Measurements from ENCODE around the gene THEM5.
A peak's percentile ranks its signal among the peaks of the same experiment; 100 is the strongest.
"Not testable (repeated sequence)": the region's sequence is repeated elsewhere in the genome, so short reads cannot be mapped to it uniquely, and the experiment has no call there.

THEM5 gene

DNA sequence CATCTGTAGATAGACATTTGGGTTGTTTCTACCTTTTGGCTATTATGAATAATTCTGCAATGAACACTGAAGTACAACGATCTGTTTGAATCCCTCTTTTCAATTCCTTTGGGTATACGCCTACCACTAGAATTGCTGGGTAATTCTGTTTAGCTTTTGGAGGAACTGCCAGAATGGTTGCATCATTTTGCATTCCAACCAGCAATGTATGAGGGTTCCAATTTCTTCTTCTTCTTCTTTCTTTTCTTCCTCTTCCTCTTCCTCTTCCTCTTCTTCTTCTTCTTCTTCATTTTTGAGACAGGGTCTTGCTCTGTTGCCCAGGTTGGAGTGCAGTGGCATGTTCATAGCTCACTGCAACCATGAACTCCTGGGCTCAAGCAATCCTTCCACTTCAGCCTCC is 13.8 kb upstream of the THEM5 start:
- no peak for DNase-seq

DNA sequence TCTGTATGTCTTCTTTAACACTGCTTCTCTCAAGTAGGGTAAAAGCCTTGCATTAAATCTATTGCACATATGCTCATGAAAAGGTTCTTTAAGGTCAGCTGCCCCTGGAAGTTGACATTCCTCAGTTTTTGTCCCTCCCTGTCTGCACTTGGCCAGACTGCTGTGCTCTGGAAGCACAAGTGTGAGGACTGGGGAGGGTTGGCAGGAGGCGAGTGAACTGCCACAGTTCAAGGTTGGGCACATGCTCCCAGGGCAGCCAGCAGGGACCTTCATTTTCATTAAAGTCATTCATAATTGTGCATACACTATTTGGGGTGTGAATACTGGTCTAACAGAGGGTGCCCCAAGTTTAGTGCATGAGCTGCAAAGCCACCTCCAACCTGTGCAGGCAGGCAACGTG is 10.9 kb upstream of the THEM5 start:
- DNase-seq = no peak

DNA sequence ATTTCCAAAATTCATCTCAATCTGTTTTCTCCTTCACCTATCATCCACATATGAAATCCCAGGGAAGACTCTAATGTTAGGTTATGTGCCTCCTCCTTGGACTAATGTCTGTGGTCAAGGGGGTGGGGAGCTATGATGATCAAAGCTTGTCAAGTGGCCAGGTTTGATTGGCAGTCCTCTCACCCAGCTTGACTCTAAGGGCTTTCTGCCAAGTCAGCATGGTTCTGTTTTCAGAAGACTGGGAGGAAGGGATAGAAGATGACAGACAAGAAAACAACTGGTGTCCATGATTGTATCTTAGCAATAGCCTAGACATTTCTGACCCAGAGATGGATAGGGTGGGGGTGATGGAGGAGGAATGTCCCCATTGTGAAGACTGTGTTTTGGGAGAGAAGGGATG is 9.1 kb upstream of the THEM5 start:
- no peak for DNase-seq

DNA sequence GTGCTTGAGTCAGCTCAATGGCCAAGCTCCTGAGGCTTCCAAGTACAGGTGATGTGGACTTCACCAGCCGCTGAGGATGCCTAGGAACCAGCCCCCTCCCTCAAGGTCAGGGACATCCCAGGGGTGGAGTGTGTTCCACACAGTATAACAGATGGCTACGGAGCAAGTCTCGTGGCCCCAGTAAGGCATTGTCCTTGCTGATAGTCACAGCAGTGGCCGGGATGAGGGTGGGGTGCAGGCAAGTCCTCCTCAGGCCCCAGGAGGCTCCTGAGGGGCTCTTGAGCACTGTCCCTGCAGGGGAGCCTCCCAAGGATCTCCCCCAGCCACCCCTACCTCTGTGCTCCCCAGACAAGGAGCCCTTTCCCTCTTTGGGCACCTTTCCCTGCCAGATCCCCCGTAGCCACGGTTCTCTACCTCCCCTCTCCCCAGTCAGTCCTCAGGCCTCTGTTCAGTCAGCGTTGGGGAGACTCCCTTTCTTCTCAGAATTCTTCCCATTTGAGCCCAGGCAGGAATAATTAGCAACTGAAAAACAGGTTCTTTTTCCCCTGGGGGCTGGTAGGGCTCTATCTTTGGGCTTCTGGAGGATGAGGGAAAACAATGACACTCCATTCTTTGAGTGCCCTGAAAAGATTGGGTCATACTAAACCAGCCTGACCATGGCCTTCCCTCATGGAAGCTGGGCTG is 7.1 kb upstream of the THEM5 start:
- DNase-seq = no peak

DNA sequence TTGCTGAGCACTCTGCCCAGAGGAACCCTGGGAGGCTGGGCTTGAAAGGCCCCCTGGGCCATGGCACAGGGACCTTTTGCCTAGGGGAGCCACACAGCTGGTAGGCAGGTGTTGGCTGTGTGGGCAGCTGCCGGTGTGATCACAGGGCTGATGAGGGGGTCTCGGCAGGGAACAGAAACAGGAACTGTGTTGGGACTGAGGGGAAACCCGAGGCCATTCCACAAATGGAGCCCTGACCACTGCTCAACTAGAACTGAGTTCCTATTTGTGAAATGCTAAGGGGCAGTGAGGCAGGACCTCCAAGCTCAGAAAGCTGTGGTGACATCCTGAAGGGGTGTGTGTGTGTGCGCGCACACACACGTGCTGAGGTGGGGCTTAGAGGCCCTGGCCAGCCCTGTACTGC is 6.4 kb upstream of the THEM5 start:
- no peak for DNase-seq

DNA sequence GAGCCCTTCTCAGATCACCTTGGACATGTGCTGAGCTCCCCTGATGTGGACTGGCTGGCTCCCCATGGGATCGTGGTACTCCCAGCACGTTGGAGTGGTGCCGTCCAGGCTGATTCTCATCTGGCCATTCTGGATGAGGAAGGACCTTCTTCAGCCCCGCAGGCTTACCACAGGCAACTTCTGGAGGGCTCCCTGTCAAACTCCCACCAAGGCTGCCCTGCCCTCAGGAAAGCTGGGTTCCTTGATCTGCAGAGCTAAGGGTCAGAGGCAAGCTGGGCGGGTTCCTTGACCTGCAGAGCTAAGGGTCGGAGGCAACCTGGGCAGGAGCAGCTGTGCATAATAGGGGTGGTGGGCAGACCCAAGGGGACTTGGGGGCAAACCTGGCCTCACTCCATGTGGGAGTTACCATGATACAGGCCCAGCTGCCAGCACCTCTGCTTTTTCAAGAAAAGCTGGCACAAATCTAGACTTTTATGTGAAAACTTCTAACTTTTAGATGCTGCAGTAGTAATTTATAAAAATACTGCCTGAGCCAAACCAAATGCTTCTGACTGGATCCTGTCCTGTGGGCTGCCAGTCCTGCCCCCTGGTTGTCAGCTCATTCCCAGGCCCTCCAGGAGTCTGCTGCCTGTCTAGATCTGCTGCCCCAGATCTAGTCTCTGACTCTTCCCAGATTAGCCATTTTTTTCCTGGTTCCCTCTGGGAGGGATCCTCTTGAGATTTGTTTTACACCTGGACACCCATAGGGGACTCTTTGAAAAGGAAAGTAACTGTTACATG is 5.6 kb upstream of the THEM5 start:
- DNase-seq = no peak

DNA sequence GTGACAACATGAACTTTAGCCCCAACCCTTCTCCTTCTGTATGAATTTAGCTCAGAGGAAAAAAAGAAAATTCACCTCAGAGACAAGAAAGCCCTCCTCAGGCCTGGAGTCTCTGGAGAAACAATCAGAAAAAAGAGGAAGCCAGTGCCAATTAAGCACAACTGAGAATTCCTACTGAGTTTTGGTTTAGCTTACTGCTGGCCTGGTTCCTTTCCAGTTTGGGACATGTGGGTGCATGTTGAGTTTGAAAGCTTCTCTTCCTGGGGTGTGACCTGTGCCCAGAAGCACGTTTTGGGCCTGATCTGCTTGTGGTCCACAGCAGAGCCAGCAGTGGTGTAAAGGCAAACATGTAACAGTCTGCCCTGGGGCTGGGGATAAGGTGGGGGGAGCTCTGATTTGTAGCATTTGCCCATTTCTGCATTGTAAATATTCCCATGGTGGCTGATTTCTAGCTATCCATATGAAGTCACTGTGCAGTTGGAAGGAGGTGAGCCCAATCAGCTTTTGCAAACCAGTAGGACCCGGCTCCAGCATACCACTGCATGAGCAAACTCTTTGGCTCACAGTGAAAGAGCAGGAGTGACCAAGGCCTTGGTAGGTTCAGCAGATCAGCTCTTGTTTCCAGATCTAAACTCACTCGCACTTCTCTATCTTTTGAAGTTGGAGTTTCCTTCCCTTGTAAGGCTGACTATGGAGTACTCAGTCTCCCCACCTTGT is 4.7 kb upstream of the THEM5 start:
- DNase-seq = no peak

DNA sequence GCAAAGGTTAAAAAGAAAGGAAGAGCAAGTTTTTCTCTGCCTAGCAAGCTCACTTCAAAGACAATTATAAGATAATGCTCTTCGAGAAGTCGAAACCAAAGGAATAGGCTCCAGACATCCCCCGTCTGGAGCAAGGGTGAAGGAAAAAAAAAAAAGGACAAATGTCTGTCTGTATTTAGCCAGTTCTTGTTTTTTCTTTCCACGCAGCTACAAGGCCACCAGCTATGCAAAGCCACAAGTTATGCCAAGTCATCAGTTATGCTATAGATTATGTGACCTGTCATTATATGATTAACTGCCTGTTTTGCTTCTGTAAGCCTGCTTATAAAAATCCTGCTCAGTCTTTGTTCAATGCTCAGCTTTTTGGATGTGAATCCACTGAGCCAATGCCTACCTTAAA is 2.4 kb upstream of the THEM5 start:
- DNase-seq = no peak

DNA sequence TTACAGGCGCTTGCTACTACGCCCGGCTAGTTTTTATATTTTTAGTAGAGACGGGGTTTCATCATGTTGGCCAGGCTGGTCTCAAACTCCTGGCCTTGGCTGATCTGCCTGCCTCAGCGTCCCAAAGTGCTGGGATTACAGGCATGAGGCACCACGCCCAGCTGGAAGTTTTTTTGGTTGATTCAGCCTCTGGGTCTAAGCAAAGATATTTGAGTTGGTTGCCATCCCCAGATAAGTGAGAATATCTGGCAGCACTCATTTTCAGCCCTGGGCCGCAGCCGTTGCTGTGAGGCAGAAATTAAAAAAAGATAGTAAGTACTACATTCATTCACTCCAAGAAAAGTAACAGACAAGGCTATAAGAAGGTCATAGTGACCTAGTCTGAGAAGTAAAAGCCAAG is 2.0 kb upstream of the THEM5 start:
- not testable (repeated sequence) for DNase-seq

DNA sequence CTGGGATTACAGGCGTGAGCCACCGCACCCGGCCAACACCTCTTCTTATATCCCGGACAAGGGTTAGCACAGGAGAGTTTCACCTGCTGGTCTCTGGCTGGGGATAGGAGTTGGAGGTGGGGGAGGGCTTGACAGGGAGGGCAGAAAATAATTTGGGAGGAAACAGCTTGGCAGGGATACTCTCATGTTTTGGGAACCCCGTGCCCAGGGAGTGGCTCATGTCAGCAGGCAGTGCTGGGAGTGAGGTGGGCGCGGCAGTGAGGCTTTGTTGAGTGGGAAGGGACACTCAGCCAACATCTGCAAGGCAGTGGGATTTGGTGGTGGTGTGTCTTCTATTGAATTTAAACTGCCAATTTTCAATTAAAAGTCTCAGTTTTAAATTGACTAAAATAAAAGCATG is 1.1 kb upstream of the THEM5 start:
- DNase-seq = no peak

DNA sequence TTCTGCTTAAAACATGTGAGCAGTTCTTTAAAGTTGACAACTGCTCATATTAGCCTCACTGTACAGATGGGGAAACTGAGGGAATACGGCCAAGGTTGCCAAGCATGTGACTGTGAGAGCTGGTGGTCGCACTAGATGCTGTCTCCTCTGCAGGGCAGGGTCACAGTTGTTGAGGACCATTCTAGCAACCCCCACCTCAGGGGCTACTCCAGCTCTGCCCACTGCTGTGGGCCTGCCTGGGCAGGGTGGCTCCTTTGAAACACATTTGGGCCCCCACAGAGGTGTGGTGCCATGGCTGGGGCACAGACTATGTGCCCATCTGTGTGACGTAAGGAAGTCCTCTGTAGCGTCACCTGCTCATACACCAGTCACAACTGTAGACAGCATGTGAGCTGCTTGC is 779 bp downstream of the THEM5 start:
- no peak for DNase-seq

DNA sequence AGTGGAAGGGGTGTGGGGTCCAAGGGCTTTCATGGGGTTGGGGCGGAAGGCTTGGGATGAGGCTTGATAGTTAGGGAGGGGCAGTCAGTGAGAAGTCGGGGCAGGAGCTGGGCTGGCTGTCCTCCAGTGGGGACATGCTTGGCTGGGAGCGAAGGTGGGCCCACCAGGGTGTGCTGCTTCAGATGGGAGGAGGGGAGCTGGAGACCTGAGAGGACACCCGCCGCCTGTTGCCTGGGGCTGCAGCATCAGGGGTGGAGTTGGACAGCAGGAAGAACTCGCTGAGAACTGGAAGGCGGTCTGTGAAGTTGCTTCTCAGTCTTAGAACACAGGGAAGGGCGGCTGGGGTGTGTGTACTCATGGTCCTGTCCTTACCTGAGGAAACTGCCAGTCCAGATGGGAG is 1.6 kb downstream of the THEM5 start:
- DNase-seq = no peak

DNA sequence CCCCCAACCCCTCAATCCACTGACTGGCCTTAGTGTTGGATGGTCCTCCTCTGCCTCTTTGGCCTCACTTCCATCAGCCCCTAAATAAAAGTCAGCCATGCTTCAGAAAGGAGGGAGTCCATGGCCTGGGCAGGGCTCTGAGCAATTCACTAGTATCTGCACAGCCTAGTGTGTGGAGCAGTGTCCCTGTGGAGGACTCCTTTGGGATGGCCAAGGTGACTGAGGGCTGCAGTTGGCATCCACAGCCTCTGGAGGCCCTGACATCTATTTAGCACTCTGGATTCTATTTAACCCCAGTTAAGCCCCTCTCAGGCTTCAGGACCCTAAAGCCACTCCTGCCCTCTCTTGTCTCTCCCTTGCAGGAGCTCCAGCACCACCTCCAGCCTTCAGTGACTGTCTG is 3.6 kb downstream of the THEM5 start:
- no peak for DNase-seq

DNA sequence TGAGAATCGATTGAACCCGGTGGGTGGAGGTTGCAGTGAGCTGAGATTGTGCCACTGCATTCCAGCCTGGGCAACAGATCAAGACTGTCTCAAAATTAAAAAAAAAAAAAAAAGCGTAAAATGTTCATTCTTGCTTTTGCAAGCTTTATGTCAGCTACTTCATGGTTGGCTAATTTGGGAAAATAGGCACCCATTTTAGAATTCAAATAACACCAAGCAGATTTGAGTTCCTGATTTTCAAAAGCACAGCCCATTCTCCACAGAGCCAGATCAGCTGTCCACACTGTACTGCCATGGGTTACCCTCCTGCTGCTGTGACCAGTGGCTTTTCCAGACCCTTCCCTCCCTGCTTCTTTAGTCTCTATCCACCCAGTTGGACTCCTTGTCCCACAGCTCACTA is 4.4 kb downstream of the THEM5 start:
- no peak for DNase-seq

DNA sequence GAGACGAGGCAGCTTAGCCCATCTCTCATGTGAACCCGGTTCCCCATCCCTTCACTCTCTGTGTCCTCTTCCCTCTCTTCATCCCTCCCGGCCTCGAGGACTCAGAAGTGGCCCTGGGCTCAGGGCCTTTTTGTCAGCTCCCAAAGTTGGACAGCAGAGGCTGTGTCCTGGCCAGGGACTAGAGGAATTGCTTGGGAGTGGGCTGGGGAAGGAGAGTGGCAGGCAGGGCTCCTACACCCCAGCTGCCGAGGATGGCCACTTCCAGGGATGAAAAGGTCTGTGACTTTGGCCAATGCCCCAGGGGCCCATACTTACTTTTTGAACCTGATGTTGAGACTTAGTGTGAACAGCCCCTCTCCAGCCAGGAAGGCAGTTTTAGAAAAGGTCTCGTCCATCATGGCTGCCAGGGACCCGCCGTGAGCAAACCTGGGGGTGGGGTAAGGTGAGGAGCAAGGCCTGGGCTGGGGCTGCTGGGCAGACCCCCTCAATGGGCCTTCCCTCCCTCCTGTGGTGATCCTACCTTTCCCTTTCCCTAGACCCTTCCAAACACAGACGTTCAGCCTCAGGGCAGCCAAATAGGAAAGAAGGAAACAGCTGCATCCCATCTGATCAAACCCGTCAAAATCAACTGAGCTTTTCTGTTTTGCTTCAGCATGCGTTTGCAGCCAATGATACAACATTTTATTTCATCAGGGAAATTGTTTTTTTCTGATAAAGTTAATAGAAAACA is 5.5 kb downstream of the THEM5 start:
- DNase-seq = no peak

DNA sequence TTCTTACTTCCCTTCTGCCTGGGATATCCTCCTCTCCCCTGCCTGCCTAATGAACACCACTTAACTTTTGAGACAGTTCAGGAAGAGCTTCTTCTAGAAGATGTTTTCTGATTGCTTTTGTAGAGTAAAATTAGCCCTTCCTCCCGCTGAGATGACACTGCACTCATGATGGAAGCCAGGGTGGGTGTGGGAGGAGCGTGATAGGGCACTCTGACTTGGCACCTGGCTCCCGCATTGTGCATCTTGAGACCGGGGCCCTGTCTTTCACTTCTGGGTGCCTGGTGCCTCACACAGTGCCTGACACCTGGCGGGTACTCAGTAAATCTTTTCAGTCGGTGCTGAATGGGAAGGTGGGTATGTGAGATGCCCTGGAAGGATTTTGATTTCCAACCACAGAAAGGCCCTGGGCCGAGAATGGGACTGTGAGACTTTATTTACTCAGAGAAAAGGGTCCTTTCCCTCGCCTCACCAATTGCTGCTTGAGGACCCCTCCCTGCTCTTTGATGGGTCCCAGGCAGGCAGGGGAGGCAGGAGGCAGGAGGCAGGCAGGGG is 6.8 kb downstream of the THEM5 start:
- no peak for DNase-seq

DNA sequence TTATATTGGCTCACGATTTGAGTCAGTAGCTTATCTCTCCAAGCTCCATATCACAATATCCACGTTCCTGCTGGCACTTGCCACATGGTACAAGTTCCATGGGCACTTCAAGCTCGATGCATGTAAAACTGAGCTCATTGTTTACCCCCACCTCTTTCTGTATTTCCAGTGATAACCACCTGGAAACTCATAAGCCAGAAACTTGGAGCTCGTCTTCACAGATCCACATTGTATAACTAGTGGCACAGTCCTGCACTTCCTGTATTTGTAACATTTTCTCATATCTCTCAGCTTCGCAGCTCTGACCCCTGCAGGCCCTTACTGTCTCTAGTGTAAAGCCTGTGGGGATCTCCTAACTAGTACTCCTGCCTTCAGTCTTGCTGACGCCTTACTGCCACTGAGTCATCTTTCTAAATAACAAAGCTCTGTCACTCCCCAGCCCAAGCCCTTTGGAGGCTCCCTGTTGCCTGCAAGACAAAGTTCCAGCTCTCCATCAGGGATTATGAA is 7.4 kb downstream of the THEM5 start:
- DNase-seq = no peak

DNA sequence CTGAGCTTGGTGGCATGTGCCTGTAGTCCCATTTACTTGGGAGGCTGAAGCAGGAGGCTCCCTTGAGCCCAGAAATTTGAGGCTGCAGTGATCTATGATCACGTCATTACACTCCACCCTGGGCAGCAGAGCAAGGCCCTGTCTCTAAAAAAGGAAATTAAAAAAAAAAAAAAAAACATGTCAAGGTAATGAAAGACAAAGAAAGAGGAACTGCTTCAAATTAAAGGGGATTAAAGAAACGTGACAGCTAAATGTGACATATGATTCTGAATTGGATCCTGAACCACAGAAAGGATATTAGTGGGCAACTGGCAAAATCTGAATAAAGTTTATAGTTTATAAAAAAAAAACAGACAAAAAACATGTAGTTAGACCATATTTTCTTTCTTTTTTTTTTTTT is 10.1 kb downstream of the THEM5 start:
- DNase-seq = no peak

DNA sequence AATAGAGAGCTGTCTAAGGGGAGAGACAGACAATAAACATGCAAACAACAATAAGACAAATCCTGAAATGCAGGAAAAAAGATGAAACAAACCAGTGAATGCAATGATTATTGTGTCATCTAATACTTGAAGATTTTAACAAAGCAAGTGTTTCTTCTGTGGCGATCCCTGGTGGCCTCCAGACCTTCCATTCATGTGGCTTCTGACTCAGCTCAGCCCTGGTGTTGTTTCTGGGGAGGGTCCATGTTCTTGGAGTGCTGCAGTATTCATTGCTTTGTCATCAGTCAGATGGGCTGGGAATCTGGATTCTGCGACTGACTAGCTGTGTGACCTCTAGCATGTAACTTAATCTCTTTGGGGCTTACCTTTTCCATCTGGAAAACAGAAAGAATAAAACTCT is 12.4 kb downstream of the THEM5 start:
- no peak for DNase-seq

DNA sequence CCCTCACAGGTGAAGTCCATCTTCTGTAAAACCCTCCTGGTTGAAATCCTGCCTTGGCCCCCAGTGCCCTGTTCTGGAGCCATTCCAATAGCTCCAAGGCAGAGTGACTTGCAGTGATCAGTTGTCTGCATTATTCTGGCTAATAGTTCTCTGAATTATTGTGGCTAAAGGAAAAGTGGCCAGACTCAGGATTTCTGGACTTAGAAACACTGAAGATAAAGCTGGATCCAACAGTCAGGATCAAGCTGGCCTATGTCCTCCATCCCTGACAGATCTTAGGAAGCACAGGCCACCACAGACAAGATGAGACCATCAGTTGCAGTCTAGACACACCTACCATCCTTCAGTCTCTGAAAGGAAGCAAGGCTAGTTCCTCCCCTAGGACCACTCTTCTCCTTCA is 13.1 kb downstream of the THEM5 start:
- DNase-seq = no peak

DNA sequence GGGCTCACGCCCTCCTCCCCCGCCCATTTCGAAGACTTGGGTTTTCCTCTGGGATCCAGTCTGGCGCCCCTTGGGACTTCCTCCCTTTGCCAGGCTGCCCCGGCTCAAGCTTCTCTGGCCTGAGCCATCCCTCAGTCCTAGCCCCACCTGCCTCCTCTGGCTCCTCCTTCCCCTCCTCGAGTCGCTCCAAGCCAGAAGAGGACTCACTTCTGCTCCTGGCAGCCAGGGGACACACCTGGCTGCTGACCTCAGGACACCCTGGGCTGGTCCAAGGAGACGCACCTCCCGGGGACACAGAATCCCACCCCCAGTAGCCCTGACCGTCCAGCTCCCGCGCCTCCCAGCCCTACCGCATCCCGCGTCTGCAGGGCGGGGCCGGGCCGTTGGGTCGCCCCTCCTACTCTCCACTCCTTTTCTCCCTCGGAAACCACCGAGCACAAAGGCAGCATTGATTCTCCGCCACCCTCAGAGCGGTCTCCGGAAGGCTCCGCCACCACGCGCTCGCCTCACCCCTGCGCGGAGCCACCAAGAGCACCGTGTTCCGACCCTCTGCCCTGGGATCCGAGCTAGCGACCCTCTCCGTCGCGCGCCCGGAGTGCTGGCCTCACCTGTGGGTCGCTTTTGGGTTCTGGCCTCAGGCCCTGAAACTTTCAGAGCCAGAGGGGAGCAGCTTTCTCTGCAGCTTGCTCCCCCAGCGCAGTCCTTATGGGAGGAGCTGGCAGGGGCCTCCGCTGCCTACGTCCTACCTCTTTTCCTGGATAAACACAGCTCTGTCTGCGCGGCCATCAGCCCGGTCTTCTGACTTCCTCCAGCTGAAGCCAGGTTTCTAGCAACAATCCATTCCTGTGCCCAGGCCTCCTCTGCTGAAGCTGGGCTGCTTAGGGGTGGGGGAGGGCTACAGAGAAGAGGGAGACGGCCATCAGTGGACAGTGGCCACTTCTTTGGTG is 13.8 kb downstream of the THEM5 start, which contains the start of gene C2CD4D:
Gene C2CD4D (minus strand): TSS at position 364 of the 947 bp plus-strand sequence. CDS start 831 bp downstream, outside the sequence.
- peak; percentile 76 for DNase-seq

DNA sequence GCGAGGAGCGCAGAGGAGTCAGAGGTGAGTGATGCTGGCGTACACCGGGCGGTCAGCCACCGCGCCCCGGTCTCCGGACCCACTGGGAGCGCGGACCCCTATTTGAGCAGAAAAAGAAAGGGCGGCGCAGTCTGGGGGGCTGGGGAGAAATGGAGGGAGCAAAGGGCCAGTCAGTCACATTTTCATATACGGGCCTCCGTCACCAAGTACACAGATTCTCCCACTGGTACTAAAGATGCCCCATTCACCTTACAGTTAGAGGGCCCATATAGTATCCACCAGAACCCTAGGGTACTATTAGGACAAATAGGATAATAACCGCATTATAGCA is 14.5 kb downstream of the THEM5 start:
- no peak for DNase-seq
